Measurements from ENCODE around the gene LASP1NB.
"Not testable (repeated sequence)": the region's sequence is repeated elsewhere in the genome, so short reads cannot be mapped to it uniquely, and the experiment has no call there.

Gene LASP1NB

DNA sequence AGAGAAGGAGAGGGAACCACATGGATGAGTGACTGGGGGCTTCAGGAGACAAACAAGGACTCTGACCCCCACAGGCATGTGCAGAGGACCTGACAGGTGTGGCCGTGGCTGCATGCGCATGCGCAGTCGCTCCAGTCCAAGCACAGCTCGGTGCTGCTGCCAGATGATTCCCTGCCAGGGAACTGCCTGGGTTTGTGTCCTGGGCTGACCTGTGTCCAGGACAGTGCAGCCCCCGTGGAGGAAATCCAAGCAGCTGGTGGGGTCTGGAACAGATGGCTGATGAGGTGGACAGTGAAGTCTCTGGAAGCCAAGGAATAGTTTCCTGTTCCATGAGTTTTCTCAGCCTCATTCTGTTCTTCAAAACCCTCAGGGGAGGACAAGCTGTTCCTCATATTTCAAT, 28.2 kb upstream of the LASP1NB start:
- no peak for DNase-seq

DNA sequence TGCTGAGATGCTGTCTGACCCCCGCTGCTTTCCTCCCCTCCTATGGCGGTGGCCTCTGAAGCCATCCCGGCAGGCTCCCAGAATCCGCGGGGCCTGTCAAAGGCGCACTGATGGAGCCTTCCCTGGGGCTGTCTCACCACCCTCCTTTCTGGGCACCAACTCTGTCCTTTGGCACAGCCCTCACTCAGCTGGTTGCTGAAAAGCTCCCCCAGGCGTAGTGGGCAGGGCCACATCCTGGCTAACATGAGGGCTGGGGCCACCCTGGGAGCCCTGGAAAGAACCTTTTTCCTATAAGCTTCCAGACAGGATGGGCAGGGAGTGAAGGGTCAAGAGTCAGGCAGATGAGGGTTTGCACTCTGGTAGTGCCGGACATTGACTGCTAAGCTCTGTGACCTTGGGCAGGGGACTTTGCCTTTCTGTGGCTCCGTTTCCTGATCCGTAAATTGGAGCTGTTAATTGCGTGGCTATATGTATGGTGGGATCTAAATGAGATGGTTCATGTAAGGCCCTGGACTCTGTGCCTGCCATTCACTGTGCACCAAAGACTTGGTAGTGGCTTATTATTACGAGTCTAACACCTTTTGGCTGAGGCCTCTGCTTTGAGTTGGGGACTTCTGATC, 27.6 kb upstream of the LASP1NB start:
- no peak for DNase-seq

DNA sequence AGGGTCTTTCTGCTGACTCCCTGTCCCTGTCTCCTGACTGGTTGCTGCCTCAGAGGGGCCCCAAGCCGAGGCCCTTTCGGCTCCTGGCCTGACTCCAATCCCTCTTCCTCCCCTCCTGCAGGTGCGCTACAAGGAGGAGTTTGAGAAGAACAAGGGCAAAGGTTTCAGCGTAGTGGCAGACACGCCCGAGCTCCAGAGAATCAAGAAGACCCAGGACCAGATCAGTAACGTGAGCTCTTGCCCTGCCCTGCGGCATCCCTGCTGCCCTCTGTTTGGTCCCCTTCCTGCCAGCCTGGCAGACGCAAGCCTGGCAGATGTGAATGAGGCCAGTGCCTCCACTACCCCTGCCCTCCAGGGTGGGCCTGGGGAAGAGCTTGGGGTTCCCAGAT, 27.1 kb upstream of the LASP1NB start:
- DNase-seq = peak in 1 of 5 donors; percentile 60

DNA sequence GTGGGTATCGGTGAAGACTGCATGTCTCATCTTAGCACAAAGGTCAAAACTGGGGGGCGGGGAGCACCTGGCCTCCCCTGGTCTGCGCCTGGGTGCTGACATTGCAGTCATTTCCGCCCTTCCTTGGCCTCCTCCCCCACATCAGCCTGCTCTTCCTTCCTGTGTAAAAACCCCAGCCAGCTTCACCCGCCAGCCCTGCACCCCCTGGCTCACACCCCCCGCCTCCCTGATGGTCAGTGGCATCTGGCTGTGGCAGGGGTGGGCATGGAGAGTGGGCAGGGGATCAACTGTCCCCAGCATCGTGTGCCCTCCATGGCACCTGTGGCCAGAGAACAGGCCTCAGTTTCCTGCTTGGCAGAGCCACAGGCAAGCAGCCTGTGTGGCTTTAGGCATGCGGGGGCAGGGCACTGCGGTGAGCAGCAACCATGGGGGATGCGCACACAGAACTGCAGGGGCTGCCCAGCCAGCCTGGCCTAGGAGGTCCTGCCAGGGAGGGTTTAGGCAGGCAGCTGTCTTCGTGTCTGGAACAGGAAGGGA, 26.5 kb upstream of the LASP1NB start:
- DNase-seq = peak; percentile 56 to 90 (median 71)

DNA sequence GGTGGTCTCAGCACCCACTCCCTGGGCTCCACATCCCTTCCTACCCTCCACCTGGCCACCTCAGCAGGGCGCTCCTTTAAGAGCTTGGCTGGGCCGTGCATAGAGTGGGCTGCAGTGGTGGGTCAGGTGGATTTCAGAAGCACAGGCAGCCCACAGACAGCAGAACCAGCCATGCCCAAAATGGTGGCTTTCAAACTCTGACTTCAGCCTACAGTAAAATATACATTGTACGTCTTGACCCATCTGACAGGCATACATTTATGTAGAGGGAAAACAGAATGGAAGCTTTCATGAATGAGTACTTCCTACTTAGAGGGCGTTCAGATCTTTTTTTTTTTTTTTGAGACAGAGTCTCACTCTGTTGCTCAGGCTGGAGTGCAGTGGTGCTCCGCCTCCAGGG, 26.0 kb upstream of the LASP1NB start:
- DNase-seq = no peak

DNA sequence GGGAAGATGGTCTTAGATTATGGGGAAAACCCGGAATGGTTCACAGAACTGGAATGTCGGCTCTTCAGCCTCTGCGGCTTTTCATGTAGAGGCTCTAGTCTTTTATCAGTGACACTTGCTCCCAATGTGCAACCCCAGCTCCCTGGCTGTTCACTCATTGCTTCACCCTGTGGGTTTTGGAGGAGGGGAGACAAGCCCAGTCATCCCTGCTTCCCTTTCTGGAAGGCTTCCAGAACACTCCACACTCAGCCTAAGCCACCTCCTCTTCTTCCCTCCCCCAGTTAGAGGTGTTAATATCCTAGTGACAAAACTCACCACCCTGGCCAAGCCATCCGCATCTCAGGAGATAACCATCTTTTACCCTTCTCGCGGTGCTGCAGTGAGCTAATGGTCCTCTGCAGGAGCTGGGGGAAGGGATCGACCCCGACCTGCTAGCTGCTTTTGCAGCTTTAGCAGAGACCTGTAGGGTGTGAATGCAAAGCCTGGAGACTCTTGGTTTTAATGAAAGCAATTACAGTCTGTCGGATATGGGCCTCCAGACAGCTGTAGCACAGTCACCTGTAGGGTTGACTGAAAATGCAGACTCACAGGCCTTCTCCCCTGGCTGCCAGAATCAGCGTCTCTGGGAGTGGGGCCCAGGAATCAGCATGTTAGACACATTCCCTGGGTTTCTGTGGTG, 24.3 kb upstream of the LASP1NB start:
- peak in 1 of 5 donors; percentile 67 for DNase-seq

DNA sequence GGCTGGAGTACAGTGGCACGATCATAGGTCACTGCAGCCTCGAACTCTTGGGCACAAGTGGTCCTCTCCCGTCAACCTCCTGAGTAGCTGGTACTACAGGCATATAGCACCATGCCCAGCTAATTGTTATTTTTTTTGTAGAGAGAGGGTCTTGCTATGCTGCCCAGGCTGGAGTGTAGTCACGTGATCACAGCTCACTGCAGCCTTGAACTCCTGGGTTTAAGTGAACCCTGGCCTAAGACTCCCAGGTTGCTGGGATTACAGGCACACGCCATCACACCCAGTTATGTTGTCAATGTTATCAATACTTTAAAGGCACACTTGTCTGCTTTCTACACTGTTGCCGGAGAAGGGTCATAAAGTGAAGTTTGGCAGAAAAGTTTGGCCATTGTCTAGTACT, 22.0 kb upstream of the LASP1NB start:
- no peak for DNase-seq

DNA sequence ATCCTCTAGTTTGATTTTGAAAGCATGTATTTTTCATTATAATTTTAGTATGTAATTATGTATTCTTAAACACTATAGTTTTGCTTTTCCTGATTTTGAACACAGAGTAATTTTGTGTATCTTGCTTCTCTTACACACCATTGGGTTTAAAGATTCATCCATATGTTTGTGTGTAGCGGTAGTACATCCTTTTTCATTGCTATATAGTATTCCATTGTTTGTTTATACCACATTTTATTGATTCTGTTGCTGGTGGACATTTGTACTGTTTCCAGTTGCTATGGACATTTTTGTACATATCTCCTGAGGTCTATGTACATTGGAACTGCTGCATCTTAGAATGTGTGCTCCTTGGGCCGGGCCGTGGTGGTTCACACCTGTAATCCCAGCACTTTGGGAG, 20.5 kb upstream of the LASP1NB start:
- no peak for DNase-seq

DNA sequence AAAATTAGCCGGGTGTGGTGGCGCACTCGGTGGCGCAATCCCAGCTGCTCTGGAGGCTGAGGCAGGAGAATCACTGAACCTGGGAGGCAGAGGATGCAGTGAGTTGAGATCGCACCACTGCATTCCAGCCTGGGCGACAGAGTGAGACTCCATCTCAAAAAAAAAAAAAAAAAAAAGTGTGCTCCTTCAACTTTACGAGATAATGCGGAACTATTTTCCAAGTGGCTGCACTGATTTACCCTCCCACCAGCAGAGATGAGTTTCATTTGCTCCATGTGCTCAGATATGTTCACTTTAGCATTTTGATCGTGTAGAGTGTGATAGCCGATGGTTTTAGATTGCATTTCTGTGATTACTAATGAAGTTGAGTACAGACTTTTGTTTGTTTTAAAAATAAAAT, 20.0 kb upstream of the LASP1NB start:
- DNase-seq = no peak

DNA sequence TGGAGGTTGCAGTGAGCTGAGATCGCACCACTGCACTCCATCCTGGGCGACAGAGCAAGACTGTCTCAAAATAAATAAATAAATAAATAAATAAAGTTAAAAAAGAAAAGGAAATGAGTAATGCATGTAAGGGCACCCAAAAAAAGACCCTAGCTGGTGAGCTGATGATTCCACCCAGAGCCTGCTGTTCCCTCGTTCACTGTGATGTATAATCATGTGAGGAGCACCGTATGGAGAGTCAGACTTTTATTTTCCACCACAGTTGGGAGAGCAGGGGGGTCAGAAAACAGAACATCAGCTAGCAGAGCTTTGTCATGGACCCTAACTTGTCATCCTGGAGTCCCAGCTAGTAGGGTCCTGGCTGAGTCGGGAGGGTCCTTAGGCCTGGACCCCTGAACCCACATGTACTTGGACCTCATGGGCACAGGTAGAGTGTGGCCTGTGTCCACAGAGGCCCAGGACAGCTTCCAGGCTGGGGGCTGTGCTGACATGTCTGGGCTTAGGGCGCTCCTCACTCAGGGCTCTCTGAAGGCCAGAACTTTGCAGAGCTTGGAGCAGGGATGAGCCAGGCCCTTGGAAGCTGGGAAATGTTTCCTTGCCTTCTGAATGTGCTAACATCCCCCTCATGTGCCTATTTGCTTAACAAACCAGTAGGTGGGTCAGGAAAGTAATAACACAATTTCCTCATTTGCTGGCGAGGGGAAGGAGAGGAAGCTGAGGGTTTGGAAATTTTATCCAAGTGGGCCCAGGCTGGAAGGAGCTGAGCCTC, 18.8 kb upstream of the LASP1NB start:
- DNase-seq = no peak

DNA sequence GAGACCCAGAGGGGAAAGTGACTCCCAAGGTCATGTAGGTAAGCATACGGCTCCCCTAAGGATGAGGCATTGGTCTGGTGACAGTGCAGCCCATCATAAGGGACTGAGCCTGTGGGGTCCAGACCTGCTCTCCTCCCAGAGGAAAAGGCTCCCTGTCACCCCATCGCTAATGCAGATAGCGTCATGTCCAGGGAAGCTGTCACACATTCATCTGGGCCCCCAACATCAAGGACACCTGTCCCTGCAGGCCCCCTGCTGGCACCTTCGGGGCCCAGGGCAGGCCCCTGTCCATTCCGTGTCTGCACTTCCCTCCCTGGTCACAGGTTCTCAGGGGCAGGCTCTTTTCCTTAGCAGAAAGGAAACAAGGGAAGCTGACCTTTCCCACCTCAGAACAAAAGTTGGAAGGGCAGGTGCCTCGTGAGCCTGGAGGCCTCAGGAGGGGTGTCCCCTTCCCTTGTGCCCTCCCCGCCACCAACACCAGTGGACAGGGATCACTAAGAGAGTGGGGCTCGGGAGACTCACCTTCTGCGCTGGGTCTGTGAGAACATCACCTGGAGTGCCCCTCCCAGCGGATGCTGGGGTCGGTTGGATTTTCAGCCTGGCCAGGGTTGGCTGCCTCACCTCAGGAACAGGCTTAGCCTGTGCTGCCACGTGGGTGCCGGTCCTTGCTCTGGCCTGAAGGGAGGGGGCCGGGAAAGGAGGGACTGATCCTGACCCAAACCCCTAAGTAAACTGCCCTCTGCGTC, 17.3 kb upstream of the LASP1NB start:
- no peak for DNase-seq

DNA sequence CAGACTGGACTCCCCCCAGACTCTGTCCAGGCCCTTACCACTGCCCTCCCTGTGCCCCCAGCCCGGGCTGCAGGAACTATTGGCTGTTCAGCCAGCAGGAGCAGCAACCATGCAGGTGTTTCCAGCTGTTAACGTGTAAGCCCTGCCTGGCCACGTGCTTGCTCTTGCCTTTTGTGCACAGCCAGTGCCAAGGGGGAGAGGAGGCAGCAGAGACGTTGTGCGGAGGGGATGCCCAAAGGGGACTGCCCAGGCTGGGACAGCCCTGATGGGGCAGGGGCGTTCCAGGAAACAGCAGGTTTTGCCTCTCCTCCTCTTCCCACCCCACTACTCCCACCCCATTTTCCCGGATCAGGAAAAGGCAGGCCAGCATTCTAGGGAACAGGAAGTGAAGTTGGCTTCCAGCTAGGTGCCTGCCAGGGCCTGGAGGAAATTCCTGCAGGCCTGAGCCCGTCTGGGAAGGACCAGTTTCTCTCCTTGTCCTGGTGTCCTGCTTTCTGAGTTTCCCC, 16.7 kb upstream of the LASP1NB start:
- DNase-seq = no peak

DNA sequence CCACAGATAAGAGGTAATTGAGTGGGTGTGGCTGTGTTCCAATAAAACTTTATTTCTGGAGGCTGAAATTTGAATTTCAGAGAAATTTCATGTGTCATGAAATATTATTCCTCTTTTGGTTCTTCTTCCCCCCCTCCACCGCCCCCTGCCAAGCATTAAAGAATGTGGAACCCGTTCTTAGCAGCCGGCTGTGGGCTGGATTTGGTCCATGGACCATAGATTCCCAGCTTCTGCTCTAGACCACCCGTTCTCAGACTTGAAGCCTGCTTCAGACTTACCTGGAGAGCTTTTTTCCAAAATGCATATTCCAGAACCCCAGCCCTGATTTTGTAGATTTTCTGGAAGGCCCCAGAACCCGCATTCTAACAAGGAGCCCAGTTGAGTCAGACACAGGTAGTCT, 15.1 kb upstream of the LASP1NB start:
- DNase-seq = no peak

DNA sequence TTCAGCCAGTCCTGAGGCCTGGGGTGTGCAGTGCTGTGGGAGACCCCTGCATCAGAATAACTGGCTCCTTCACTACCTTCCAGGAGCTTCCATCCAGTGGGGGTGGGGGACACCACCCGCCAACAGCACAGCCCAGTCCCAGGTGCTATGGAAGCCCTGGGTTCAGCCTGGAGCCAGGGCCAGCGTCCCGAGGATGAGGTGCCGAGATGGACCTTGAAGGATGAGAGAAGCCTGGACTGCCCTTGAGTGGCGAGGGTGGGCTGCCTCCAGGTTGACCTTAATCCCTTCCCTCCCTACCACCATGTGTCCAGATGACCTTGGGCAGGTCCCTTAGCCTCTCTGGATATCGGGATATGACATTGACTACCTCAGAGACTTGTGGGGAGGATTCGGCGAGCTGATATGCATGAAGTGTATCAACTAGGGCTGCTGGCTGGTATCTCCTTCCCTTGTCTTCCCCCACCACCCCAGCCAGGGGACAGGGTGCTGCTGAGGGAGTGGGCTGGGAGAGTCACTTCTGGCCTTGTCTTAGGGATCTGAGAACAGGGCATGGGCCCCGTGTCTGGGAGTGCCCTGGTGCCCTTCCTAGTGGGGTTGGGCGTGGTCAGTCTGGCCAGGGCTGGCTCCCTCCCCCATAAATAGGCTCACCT, 14.2 kb upstream of the LASP1NB start:
- DNase-seq = no peak

DNA sequence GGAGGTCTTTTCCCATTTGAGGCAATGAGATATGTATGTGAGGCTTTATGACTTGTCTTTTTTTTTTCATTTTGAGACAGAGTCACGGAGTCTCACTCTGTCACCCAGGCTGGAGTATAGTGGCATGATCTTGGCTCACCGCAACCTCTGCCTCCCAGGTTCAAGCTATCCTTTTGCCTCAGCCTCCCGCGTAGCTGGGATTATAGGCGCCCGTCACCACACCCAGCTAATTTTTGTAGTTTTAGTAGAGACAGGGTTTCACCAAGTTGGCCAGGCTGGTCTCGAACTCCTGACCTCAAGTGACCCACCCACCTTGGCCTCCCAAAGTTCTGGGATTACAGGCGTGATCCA, 13.7 kb upstream of the LASP1NB start:
- not testable (repeated sequence) for DNase-seq

DNA sequence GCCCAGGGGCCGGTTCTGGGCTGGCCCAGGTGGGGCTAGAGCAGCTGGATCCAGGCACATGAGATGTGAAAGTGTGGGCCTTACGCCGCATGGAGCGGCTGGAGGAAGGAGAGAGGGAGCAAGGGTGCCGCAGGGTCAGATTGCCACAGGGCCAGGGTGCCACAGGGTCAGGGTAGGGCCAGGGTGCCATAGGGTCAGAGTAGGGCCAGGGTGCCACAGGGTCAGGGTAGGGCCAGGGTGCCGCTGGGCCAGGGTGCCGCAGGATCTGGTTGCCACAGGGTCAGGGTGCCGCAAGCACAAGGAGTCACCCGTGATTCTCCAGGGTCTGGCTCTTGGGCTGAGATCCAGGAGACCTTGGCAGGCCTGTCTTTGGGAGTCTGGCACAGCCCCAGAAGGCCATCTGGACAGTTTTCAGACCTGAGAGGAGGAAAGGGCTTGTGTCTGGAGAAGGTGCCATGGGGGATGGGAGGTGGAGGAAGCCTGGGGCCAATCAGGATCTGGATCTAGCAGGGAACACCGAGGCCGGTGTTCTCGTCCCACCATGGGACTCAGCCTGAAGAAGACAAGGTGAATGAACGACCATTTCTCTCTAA, 13.1 kb upstream of the LASP1NB start:
- DNase-seq = no peak

DNA sequence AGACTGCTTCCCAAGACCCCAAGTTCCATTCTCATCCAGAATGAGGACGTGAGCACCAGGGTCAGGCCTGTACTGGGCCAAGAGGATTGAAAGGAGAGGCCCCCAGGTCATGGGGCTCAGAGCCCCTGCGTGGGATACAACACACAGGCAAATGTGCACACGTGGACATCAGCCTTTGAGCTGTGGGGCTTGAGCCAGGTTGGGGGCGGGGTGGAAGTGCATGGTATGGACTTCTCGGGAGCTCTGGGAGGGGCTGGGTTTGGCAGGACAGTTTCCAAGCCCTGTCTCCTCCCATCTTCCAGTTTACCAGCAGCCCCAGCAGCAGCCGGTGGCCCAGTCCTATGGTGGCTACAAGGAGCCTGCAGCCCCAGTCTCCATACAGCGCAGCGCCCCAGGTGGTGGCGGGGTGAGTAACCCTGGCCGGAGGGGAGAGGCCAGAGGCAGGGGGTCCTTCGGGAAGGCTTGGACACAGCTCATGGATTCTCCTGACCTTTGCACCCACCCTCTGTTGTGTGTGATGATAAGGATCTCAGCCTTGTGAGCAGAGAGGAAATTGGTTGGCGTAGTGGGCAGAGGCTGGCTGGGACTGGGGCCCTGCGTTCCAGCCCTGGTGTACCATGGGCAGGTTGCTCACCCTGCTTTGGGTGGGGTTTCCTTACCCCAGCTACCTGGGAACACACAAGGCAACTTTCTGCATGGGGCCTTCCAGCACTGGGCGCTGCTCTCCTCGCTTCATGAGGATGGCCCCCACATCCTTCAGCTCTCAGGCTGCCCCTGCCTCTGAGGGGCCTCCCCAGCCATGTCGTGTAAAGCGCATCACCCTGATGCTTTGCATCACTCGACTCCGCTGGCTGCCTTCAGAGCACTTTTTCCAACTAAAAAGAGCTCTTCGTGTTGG, 10.4 kb upstream of the LASP1NB start:
- DNase-seq = no peak

DNA sequence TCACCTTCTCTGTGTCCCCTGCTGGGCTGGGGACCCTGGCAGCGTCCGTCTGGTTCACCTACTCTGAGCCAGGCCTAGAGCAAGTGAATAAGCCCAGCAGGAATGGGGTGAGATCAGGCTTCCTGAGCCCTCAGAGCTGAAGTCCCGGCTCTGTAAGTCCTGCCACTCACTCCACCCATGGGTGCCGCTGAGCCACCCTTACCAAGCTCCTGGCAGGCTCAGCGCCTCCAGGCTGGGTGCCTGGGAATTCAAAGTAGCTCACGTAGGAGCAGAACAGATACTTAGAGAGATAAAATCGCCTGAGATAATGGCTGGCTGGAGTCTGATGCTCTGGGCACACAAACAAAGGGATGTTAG, 9.8 kb upstream of the LASP1NB start:
- no peak for DNase-seq

DNA sequence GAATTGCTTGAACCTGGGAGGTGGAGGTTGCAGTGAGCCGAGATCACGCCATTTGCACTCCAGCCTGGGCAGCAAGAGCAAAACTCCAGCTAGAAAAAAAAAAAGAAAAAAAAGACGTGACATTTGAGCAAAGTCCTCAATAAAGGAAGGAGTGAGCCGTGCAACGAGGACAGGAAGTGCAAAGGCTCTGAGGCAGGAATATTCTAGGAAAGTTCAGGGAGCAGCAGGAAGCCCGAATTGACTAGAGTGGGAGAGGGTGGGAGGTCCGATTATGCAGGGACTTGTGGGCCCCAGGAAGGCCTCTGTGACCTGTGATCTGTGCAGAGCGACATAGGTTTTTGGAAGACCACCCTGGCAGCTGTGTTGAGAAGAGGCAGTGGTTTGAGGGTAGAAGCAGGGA, 8.6 kb upstream of the LASP1NB start:
- no peak for DNase-seq

DNA sequence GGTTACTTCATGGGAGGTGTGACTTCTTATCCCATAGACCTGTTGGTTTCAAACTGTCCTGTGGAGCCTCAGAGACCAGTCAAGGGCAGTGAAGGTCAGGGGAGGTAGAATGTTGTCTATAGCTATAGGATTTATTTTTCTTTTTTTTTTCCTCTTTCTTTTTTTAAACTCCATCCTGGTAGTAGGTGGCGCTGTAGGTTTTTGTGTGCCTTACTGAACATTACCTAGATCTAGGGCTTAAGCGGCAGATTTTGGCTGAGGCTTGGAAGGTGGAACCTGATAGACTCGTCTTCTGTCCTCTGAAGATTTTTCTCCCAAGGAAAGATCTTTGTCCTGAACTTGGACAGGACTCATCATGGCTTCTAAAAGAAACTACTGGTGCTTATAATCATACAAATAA, 8.2 kb upstream of the LASP1NB start:
- no peak for DNase-seq
